GM12874 (cell line): Measurements from ENCODE around the gene RAB3B.

ENCODE experiments used
- CTCF ChIP-seq: IDR thresholded peaks from 2 replicates; pipeline ENCODE4 v1.5.1; 2011; ENCODE audit warnings: low read depth, mild to moderate bottlenecking, control low read depth, low read length, moderate library complexity; ENCODE audit not compliant: insufficient read depth

Gene RAB3B

GRCh38 chr1:51878308-51878615 is 112.2 kb downstream of the RAB3B start:
- no peak for TF ChIP-seq CTCF

GRCh38 chr1:51877434-51878307 is 112.8 kb downstream of the RAB3B start:
- TF ChIP-seq CTCF: no peak

- no peak for TF ChIP-seq CTCF
Observed at GRCh38 chr1:51875836-51876235, 114.7 kb downstream of the RAB3B start.

DNA sequence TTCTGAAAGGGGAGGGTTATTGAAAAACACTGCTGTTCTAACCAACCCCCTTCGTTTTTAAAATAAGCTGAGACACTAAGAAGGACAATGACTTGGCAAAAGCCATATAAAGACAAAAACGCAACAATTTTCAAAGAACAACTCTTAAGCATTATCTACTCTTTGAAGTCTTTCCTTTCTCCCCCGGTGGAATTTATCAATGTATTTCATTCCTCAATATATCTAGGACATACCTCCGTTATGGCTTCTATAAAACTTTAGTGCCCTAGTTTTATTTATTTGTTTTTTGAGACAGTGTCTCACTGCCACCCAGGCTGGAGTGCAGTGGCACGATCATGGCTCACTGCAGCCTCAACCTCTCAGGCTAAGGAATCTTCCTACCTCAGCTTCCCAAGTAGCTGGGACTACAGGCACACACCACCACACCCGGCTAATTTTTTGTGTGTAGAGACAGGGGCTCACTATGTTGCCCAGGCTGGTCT is 115.2 kb downstream of the RAB3B start:
- no peak for TF ChIP-seq CTCF

- no peak for TF ChIP-seq CTCF
Observed at GRCh38 chr1:51871351-51871975, 119.0 kb downstream of the RAB3B start.

DNA sequence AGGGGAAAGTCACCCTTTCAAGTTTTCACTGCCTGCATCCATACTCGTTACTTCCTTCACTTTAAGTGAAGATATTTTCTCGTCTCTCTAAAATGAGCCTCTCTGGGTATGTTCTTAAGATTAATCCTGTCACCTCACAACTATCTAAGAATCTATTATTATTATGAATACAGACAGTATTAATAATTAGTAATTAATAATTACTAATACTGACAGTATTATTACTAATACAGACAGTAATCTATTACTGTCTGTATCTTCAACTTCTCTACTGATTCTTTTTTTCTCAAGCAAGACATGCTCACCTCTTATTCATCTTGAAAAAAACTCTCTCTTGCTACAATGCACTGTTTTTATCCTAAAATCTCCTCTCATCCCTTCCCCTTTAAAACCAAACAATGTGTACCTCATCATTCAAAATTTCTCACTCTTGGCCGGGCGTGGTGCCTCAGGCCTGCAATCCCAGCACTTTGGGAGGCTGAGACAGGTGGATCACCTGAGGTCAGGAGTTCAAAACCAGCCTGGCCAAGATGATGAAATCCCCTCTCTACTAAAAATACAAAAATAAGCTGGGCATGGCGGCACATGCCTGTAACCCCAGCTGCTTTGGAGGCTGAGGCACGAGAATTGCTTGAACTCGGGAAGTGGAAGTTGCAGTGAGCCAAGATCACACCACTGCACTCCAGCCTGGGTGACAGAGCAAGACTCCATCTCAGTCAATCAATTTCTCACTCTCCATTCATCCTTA is 119.7 kb downstream of the RAB3B start:
- TF ChIP-seq CTCF: no peak
